WTC11 (cell line): Measurements from ENCODE around the gene PEX10. TPM values are rescaled to one million over a fixed set of nuclear protein-coding genes. Genes with fewer than 3 reads are reported as not detected.

Source experiments
- ATAC-seq: fragments of 200-7000 bp; cut with Tn5 transposase; 2 replicates; pipeline ENCODE4 v1.10.0; 2021; ENCODE audit warnings: mild to moderate bottlenecking, moderate library complexity
- CTCF ChIA-PET: fragments of 300-600 bp; sonication (Branson Sonifier 250); formaldehyde crosslinking; loops from one replicate; lab custom pipeline; 2021; ENCODE audit warnings: antibody characterized with exemption; lab: Charles Lee
- POLR2A ChIA-PET: fragments of 350-600 bp; sonication (Branson Sonifier 250); formaldehyde crosslinking; loops from one replicate; lab custom pipeline; 2021; ENCODE audit warnings: antibody characterized with exemption; lab: Charles Lee
- DNase-seq: peaks from one replicate; pipeline ENCODE4 v3.0.0; 2021; ENCODE audit warnings: low spot score
- H3K27ac Mint-ChIP-seq: 2 replicates; pipeline ENCODE4 v1.8.0; 2021; ENCODE audit warnings: mixed read lengths
- H3K27me3 Mint-ChIP-seq: 2 replicates; pipeline ENCODE4 v1.8.0; 2021; ENCODE audit warnings: low read depth, mild to moderate bottlenecking, moderate library complexity, mixed read lengths
- H3K36me3 Mint-ChIP-seq: 2 replicates; pipeline ENCODE4 v1.8.0; 2021; ENCODE audit warnings: mixed read lengths
- H3K4me1 Mint-ChIP-seq: 2 replicates; pipeline ENCODE4 v1.8.0; 2022; ENCODE audit warnings: mixed read lengths
- H3K4me3 Mint-ChIP-seq: 2 replicates; pipeline ENCODE4 v1.8.0; 2021; ENCODE audit warnings: mild to moderate bottlenecking, moderate library complexity, mixed read lengths
- H3K9me3 Mint-ChIP-seq: 2 replicates; pipeline ENCODE4 v1.8.0; 2021; ENCODE audit warnings: mixed read lengths
- ARID4B ChIP-seq: sonication (generic); formaldehyde crosslinking; IDR thresholded peaks from 2 replicates; pipeline ENCODE4 v1.8.0; 2023; ENCODE audit warnings: missing genetic modification reagents, mild to moderate bottlenecking, borderline replicate concordance
- ATF2 ChIP-seq: sonication (generic); formaldehyde crosslinking; IDR thresholded peaks from 2 replicates; pipeline ENCODE4 v1.8.1; 2022; ENCODE audit warnings: low read depth, missing genetic modification reagents, borderline replicate concordance
- E2F5 ChIP-seq: sonication (generic); formaldehyde crosslinking; IDR thresholded peaks from 2 replicates; pipeline ENCODE4 v1.8.1; 2022; ENCODE audit warnings: mild to moderate bottlenecking, moderate library complexity, missing genetic modification reagents
- ETV6 ChIP-seq: sonication (generic); formaldehyde crosslinking; IDR thresholded peaks from 2 replicates; pipeline ENCODE4 v1.8.1; 2022; ENCODE audit warnings: mild to moderate bottlenecking, missing genetic modification reagents
- IRF1 ChIP-seq: sonication (generic); formaldehyde crosslinking; IDR thresholded peaks from 2 replicates; pipeline ENCODE4 v1.8.0; 2023; ENCODE audit warnings: missing genetic modification reagents
- JUN ChIP-seq: sonication (generic); formaldehyde crosslinking; IDR thresholded peaks from 2 replicates; pipeline ENCODE4 v1.8.0; 2023; ENCODE audit warnings: mild to moderate bottlenecking, missing genetic modification reagents
- MLX ChIP-seq: sonication (generic); formaldehyde crosslinking; IDR thresholded peaks from 2 replicates; pipeline ENCODE4 v1.8.1; 2023; ENCODE audit warnings: mild to moderate bottlenecking, missing genetic modification reagents, moderate library complexity
- MXD4 ChIP-seq: fragments of 250-450 bp; sonication (Bioruptor Pico); IDR thresholded peaks from 2 replicates; pipeline ENCODE4 v1.8.0; 2021; ENCODE audit warnings: mild to moderate bottlenecking, moderate library complexity, borderline replicate concordance
- RORB ChIP-seq: fragments of 250-450 bp; sonication (Bioruptor Pico); IDR thresholded peaks from 2 replicates; pipeline ENCODE4 v1.9.0; 2021; ENCODE audit warnings: mild to moderate bottlenecking
- STAT6 ChIP-seq: sonication (generic); formaldehyde crosslinking; conservative IDR thresholded peaks from 2 replicates; pipeline ENCODE4 v1.8.1; 2023; ENCODE audit warnings: mild to moderate bottlenecking, low read depth, missing genetic modification reagents, moderate library complexity
- TP53 ChIP-seq: sonication (generic); formaldehyde crosslinking; IDR thresholded peaks from 2 replicates; pipeline ENCODE4 v1.8.1; 2023; ENCODE audit warnings: mild to moderate bottlenecking, missing genetic modification reagents
- USF1 ChIP-seq: sonication (generic); formaldehyde crosslinking; IDR thresholded peaks from 2 replicates; pipeline ENCODE4 v1.8.0; 2022; ENCODE audit warnings: mild to moderate bottlenecking, missing genetic modification reagents
- ZNF138 ChIP-seq: sonication (generic); formaldehyde crosslinking; conservative IDR thresholded peaks from 2 replicates; pipeline ENCODE4 v1.8.1; 2022; ENCODE audit warnings: mild to moderate bottlenecking, moderate library complexity, missing genetic modification reagents
- ZNF219 ChIP-seq: sonication (generic); formaldehyde crosslinking; IDR thresholded peaks from 2 replicates; pipeline ENCODE4 v1.8.0; 2023; ENCODE audit warnings: missing genetic modification reagents, mild to moderate bottlenecking, borderline replicate concordance
- ZNF232 ChIP-seq: sonication (generic); formaldehyde crosslinking; IDR thresholded peaks from 2 replicates; pipeline ENCODE4 v1.8.0; 2022; ENCODE audit warnings: mild to moderate bottlenecking, missing genetic modification reagents
- ZSCAN18 ChIP-seq: fragments of 250-450 bp; sonication (Bioruptor Pico); IDR thresholded peaks from 2 replicates; pipeline ENCODE4 v2.1.2; 2022; ENCODE audit warnings: mild to moderate bottlenecking, moderate library complexity
- total RNA-seq: library from RNA; stranded (reverse); gene quantifications from 3 replicates; pipeline ENCODE4 v1.2.3, GENCODE V29; 2021

Gene PEX10
- total RNA-seq, 1 experiment from 2014 or later = 29.3 TPM

- Mint-ChIP-seq H3K4me3 (no peak overlapping the region), H3K27me3 (no peaks in the 10 kb centered on the region), H3K27ac (peak overlapping the region; percentile 57; the same call in 1 of the 2 replicates), H3K9me3 (no peaks in the 10 kb centered on the region), H3K36me3 (no peaks in the 10 kb centered on the region), H3K4me1 (no peaks in the 10 kb centered on the region)
- no peak for DNase-seq
- TF ChIP-seq ZNF219 (no peak), USF1 (CRISPR knock-in tag) (no peak), STAT6 (CRISPR knock-in tag) (no peak), ETV6 (no peak), JUN (CRISPR knock-in tag) (no peak), ZNF232 (no peak), ZNF138 (CRISPR knock-in tag) (no peak), TP53 (CRISPR knock-in tag) (no peak), ZSCAN18 (CRISPR knock-in tag) (no peak), ARID4B (CRISPR knock-in tag) (no peak), MLX (CRISPR knock-in tag) (no peak), IRF1 (CRISPR knock-in tag) (no peak), MXD4 (CRISPR knock-in tag) (no peak), ATF2 (no peak), RORB (CRISPR knock-in tag) (no peak), E2F5 (CRISPR knock-in tag) (no peak)
- ATAC-seq = no peak
- POLR2A ChIA-PET = no interaction called here
- CTCF ChIA-PET = interaction anchor here (1.0 to 2.1 kb wide), 4 partner anchors 9 to 21 kb away, joined by 3 to 7 read pairs (median 3); no protein-coding TSS in a partner anchor
These were observed 40.6 kb upstream of the PEX10 start for GRCh38 chr1:2452932-2453315.
